Astrocyte of the hippocampus (primary cell): ENCODE results near the gene UCHL1.
A peak's percentile ranks its signal among the peaks of the same experiment; 100 is the strongest.
"Not testable (repeated sequence)": the region's sequence is repeated elsewhere in the genome, so short reads cannot be mapped to it uniquely, and the experiment has no call there.

ENCODE experiments used
- DNase-seq: peaks from one replicate; pipeline ENCODE4 v3.0.0; 2011; ENCODE audit warnings: low read depth, low spot score

UCHL1 gene

DNA sequence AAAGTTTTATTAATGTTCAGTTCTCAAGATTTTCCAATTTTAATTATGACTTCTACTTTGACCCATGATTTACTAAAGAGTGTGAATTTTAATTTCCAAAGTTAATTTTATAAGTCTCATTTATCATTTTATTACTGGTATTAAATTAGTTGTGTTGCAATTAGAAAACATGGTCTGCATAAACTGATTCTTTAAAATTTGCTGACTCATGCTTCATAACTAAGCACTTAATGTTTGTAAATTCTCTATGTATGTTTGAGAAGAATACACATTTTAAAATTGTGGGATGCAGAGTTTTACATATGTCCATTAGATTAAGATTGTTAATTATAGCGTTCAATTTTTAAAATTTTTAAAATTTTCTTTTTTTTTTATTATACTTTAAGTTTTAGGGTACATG lies 20.2 kb upstream of the UCHL1 start:
- no peak for DNase-seq

DNA sequence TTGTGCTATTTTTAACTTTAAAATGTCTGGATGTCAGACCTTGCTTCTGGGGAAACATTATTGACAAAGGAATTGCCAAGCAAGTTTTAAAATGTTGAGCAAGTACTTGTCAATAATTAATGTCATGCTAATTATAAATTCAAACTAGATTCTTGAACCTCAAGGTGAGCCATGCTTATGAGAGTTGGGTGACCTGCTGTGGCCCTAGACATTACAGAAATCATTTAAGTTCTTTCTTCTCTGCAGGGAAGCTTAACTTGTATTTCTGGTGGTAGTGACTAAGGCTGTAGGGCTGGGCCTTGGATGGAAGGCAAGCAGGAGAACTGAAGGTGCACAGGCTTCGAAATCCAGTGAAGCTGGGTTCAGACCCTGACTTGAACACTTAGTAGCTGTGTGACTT lies 14.8 kb upstream of the UCHL1 start:
- DNase-seq: no peak

DNA sequence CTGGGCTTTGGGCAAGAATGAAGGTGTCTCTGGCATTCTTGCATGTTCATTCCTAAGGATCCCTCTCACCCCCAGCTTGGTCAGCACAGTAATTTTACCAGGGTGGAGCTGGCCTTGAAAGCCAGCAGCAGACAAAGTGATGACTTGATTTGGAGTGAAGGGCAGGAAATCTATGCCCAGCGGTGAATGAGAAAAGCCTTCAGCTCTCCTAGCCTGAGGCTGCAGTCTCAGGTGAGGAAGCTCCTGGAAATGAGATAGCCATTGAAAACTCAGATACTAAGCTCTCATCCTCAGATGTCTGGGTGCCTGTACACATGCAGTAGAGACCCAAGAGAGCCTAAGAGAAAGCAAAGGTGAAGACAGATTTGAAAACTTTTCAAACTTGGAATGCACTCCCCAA lies 10.7 kb upstream of the UCHL1 start:
- no peak for DNase-seq

DNA sequence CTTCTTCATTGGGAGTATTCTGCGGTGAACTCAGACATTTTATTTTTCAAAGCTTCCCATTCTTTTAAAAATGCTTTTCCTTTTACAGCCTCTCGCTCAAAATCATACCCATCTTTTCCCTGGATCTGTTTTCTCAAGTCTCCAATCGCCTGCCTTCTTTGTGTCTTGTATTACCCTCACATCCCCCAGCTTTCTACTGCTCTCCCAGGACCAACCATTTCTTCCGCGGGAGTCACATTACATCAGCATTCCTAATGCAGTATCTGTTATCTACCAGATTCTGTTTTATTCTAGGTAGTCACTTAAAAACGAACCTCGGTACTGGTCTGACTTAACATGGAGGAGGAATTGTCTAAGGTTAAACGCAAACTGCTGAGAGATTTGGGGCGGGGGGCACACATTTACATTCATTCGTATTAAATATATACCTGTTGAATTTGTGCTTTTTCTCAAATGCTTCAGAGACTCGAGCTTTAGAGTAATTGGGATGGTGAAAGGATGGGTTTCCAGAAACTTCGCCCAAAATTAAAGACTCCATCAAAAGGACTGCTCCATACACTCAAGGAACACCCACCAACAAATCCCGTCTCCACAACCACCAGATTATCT lies 493 bp upstream of the UCHL1 start:
- peak; percentile 53 for DNase-seq

DNA sequence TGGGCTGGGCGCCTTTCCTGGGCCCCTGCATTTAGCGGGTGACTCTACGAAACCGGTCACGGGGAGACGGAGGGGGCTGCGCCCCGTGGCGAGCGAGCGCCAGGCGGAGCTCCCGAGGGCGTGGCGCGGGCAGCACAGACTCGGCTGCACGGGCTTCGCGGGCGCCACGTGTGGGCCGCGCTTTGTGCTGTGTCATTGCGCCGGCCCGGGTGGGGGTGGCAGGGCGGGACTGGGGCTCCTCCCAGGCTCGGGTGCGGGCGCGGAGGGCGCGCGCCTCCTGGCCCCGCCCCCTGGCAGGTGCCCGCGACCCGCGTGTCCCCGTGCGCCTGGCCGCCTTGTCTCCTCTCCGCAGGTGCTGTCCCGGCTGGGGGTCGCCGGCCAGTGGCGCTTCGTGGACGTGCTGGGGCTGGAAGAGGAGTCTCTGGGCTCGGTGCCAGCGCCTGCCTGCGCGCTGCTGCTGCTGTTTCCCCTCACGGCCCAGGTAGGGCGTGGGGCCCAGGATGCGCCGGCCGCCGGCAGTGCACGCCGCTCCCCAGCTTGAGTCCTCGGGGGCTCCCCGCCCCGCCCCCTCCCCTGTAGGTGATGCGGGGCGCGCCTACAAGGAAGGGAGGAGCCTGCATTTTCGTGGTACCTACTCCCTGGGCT lies 651 bp downstream of the UCHL1 start:
- peak; percentile 70 for DNase-seq

DNA sequence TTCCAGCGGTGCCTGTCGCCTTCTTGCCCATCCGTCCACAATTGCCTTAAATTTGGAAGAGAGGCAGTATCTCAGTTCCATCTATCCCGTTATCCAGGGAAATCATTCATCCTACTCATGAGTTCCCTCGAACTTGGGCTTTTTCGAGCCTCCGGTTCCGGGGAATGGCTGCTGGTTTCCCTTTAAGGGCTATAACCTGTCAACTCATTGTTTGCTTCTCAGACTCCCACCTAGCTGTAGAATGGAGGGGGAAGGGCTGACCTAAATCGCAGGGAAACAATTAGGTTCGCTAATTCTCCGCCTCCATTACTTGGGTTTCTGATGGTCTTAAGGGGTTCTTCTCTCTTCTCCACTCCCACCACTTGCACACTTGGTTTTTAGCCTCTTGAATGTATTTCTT lies 1.2 kb downstream of the UCHL1 start:
- DNase-seq: no peak

DNA sequence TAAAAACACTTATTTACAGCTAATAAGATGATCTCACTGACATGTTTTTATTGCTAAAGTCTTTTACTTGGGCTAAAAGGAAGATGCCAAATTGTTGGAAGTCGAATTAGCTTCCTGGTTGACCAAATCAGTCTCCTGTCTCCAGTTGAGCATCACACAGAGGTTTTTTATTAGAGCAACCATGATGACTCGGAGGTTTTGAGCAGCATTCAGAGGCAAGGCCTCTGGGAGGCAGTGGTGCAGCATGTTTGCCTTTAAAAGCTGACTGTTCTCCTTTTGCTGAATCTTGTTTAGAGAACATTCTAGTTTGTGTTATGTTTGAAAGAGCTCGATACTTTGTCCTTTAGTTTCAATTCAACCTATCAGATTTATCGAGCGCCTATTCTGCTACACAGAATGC lies 2.1 kb downstream of the UCHL1 start:
- peak; percentile 79 for DNase-seq

DNA sequence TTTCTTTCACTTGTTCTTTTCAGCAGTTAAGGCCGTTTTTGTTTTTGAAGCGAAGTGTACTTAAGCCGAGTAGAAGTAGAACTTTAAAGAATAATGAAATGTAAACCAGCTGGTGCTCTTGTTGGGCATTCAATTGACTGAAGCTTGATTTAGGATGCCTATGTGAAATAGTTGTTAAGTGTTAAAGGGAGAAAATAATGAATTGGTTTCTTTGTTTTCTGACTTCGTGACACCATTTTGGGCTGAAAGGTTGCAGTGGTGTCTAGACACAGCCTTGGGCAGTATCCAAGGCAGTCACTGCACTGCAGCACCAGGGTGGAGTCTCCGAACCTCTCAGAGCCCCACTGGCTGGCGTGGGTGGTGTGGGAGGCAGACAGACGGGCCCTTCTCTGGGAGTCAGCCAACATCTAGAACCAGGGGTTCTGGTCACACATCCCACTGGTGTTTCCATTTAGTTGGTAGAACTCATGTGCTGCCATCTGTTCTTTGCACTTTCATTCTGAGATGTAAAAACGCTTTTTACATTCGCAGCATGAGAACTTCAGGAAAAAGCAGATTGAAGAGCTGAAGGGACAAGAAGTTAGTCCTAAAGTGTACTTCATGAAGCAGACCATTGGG lies 3.5 kb downstream of the UCHL1 start:
- DNase-seq: no peak

DNA sequence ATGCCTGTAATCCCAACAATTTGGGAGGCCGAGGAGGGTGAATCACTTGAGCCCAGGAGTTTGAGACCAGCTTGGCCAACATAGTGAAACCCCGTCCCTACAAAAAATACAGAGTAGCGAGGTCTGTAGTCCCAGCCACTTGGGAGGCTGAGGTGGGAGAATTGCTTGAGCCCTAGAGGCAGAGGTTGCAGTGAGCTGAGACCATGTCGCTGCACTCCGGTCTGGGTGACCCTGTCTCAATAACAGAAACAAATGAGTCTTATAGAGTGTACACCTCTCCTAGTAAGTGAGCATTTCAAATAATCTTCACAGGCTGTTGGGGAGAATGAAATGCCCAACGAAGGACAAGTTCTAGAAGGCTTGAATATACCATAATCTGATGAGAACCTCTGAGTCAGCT lies 5.5 kb downstream of the UCHL1 start:
- no peak for DNase-seq

DNA sequence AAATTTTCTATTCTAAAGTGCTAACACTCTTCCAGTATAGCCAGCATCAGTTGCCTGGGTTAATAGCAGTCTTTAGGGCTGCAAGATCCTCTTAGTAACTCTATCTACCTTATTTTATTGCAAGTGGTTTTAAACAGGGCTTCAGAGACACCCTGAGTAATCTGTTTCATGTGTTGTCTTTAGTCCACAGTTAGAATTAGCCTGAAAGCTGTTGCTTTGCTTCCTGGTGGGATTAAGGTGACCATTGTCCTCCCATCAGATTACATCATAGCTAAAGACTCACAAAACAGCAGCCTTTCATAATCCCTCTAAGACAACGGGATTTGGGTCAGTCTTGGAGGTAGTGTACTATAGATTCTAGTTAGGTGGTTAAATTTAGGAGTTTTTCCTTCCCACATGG lies 7.5 kb downstream of the UCHL1 start:
- no peak for DNase-seq

DNA sequence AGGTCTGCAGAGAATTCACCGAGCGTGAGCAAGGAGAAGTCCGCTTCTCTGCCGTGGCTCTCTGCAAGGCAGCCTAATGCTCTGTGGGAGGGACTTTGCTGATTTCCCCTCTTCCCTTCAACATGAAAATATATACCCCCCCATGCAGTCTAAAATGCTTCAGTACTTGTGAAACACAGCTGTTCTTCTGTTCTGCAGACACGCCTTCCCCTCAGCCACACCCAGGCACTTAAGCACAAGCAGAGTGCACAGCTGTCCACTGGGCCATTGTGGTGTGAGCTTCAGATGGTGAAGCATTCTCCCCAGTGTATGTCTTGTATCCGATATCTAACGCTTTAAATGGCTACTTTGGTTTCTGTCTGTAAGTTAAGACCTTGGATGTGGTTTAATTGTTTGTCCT lies 11.3 kb downstream of the UCHL1 start:
- no peak for DNase-seq

DNA sequence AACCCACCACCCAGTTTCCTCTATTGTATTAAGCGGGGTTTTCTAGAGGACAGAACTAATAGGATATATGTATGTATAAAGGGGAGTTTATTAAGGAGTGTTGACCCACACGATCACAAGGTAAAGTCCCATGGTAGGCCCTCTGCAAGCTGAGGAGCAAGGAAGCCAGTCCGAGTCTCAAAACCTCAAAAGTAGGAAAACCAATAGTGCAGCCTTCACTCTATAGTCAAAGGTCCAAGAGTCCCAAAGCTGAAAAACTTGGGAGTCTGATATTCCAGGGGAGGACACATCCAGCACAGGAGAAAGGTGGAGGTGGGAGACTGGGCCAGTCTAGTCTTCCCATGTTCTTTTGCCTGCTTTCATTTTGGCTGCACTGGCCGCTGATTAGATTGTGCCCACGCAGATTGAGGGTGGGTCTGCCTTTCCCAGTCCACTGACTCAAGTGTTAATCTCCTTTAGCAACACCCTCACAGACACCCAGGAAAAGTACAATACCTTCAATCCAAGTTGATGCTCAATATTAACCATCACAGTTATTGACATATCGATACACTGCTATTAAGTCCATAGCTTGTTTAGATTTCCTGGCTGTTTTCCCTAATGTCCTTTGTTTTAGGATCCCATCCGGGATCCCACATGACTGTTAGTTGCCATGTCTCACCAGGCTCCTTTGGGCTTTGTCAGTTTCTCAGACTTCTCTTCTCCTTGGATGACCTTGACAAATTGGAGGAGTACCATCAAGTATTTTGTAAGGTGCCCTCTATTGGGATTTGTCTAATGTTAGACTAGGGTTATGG lies 12.2 kb downstream of the UCHL1 start:
- DNase-seq: no peak

DNA sequence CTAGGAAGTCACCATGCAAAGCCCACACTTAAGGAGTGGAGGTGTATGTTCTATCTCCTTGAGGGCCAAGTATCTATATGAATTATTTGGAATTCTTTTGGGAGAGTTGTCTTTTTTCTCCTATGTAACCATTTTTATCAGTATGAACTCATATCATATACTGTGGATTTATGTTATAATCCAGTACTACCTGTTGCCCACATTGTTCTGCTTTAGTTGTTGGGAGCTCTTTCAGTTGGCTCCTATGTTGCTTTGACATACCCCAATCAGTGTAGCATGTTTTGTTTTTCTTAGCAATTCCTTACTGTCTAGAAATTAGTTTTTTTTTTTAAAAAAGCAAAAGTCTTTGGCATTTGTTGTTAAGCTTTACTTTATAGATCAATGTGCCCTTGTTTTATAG lies 13.0 kb downstream of the UCHL1 start:
- no peak for DNase-seq

DNA sequence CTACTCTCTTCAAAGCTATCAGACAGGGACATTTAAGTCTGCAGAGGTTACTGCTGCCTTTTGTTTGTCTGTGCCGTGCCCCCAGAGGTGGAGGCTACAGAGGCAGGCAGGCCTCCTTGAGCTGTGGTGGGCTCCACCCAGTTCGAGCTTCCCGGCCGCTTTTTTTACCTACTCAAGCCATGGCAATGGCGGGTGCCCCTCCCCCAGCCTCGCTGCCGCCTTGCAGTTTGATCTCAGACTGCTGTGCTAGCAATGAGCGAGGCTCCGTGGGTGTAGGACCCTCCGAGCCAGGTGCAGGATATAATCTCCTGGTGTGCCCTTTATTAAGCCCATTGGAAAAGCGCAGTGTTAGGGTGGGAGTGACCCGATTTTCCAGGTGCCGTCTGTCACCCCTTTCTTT lies 19.2 kb downstream of the UCHL1 start:
- not testable (repeated sequence) for DNase-seq

DNA sequence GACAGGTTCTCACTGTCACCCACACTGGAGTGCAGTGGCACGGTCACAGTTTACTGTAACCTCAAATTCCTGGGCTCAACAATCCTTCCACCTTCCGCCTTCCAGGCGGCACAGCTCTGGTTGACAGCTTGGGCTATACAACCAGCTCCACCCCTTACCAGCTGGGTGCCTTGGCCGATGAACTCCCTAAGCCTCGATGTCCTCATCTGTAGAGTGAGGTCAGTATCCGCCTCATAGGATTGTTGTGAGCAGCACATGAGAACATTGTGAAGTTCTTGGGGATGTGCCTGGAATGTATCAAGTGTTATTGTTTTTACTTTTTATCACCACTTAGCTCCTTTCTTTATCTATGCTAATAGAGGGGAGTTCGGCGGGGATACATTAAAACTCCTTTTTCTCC lies 23.3 kb downstream of the UCHL1 start:
- peak; percentile 22 for DNase-seq

DNA sequence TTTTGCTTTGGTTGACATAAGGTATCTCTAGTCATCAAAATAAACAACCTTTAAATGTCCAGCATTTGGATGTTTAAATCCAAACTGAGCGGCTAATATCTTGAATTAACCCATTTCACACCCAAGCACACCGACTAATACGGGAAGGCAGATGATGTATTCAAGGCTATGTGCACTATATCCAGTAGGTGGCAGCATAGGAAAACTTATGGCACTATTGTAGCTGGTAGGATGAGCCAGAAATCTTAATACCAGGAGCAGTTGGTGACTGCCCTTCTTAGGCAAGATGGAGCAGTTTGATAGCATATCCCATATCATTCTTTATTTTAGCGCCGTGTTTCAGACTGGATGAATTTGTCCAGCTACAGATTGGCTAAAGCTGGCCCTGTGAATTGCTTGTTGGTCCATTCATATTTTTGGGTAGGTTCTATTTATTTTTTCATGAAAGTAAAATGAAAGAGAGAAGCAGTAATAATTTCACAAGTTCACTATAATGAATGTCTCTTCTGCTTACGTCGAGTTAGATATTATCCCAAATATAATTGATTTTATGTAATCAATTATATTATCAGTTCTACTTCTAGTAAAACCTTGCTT lies 24.4 kb downstream of the UCHL1 start:
- peak; percentile 90 for DNase-seq

DNA sequence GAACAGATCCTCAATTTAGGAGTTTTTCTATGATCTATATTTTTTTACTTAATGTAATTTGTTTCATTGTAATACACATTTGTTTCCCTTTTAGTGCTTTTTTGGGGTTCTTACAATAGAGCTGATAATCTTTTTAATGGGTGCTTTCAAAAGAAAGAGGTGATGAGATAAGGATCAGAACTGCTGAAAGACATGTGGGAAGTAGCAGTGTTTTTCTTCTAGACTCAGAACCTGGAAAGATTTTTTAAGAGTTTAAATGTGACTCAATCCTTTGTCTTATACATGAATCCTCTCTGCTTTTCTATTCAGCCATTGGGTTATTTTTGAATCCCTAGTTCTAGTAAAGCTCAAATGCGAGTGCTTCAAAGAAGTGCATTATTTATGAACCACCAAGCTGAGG lies 25.6 kb downstream of the UCHL1 start:
- no peak for DNase-seq

DNA sequence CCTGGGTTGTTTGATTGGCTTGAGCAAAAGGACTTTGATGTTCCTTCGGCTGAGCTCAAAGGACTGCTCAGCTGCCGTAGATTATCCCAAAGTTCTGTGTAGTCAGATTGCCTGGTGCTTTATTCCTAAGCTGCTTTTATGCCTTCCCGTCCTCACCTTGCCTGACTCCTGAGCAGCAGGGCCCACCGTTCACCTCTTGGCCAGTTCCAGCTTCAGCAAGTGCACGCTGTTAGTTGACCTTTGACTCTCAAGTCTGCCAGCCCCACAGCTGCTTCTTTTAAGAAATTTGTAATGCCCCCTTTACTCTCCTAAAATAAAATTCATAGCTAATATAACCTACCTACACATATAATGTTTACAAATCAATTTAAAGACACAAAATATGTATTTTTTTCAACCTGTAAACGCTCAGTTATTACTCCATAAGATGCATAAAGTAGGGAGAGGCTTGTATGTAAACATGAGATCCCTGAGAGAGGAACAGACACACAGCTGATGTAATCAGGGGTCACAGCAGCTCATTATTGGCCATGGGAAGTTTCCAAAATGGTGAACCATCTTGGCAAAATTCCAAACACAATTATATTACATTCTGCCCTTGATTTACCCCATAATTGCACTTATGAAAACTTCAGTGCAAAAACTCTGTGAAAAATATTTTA lies 28.6 kb downstream of the UCHL1 start:
- no peak for DNase-seq

DNA sequence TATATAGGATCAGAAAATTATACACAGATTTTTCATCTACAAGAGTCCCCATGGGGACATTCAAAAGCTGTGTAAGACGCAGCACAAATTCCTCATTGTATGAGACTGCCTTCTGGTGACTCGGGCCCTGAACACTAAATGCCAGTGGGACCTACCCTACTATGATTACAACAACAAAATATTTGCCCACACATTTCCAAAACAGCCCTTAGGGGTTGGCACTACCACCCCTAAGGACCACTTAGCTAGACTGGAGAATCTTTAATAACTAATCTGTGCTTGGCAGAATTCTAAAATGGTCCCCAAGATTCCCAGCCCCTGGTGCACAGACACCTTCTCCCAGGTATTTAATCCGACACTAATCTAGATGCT lies 29.1 kb downstream of the UCHL1 start:
- DNase-seq: no peak

DNA sequence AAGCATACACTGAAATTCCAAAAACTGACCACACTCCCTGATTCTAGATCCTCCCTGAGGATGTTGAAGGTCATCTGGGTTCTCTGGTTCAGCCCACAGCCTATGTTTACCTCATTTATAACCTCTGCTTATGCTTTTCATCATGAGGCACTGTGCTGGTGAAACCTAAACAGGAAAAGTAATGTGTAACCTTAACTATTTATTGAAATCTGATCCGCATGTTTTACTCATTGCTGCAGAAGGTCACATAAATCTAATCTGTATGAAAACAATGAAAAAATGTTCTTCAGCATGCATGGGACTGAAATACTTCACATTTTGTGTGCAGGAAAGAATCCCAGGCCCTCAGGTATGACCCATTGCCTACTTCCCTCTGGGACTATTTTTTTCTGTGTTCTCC lies 30.3 kb downstream of the UCHL1 start:
- peak; percentile 12 for DNase-seq

DNA sequence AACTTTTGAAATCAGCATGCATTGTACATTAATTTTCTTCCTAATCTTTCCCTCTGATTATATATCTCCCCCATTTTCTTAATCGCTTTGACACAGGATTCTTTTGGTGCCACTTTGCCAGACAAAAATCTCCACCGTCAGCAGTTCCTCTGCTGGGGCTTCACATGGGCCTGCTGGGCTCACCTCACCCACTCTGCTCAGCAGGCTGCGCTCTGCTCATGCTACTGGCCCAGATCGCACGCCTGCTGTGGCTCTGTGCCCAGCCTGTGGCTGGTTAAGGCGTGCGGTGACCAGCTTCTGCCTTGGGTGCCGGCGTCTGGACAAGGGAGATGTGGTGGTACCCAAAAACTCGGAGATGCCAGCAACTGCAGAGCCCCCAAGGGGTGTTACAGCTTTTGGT lies 31.1 kb downstream of the UCHL1 start:
- DNase-seq: no peak

DNA sequence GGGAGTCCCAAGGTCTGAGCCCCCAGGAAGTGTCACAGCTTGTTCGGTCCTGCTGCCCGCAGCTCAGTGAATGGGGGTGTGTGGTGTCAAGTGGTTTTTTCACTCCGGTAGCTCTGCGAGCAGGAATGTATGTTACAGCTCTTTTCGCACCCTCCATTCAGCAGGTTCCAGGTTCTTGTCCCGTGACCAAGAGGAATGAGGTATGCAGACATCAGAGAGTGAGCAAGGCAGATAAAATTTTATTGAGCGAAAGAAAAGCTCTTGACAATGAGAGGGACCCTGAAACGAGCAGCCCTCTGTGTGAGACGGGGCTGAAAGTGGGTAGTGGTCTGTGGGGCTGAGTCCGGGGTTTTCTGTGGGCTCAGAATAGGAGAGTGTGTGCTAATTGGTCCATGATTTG lies 31.5 kb downstream of the UCHL1 start:
- DNase-seq: no peak
